ENCODE results near the gene BGN. TPM values are rescaled to one million over a fixed set of nuclear protein-coding genes. Genes with fewer than 3 reads are reported as not detected.

Gene BGN
- total RNA-seq, 1 experiment from 2014 or later, result 0.37 TPM

GRCh38 chrX:153501530-153501929, 6.8 kb downstream of the BGN start:
- ChIA-PET POLR2A (no interaction called here), CTCF (no interaction called here)
- no TSS peak for BruUV-seq (replicated peaks)

GRCh38 chrX:153502131-153502530, 7.4 kb downstream of the BGN start:
- H3K4me2 ChIP-seq (ENCODE audit: low read length), result no peak overlapping the region
- ChIA-PET POLR2A (no interaction called here), CTCF (no interaction called here), RAD21 (ENCODE audit: low non-redundant PET in 1 of 2, low total read pairs in 2 of 2, uncharacterized antibody in 2 of 2, unreplicated experiment in 2 of 2) (no interaction called here)
- no peak overlapping the region for H2AFZ ChIP-seq (ENCODE audit: low read depth, low read length, poor library complexity, severe bottlenecking)
- no peak for DNase-seq (ENCODE audit: low read depth, low spot score)
- no peaks in the 10 kb centered on the region for H3K79me2 ChIP-seq (ENCODE audit: insufficient read depth, low read length)
- H3K4me1 ChIP-seq (ENCODE audit: control insufficient read depth in 1 of 2, insufficient read depth in 2 of 2, low read length in 2 of 2), result no peaks in the 10 kb centered on the region
- H3K9me2 ChIP-seq (ENCODE audit: insufficient read depth), result no peaks in the 10 kb centered on the region
- H3K27ac ChIP-seq (ENCODE audit: low read depth, low read length), result no peak overlapping the region
- no peaks in the 10 kb centered on the region for H3K27me3 ChIP-seq (ENCODE audit: insufficient read depth, low read length)
- BruUV-seq (replicated peaks), result no TSS peak
- no peak overlapping the region for H3K9ac ChIP-seq (ENCODE audit: low read length)
- H3K36me3 ChIP-seq (ENCODE audit: control insufficient read depth in 1 of 2, insufficient read depth in 2 of 2, low read length in 2 of 2), result no peaks in the 10 kb centered on the region
- no peak overlapping the region for H3K4me3 ChIP-seq (replicated peaks in 1 of 2; ENCODE audit: low read depth in 1 of 2, low read length in 2 of 2)
- intact Hi-C loops (cut with micrococcal nuclease), result loop anchor here (10.0 kb wide), 1 partner anchor 467 kb away; no protein-coding TSS in a partner anchor
- H3K9me3 ChIP-seq (ENCODE audit: control insufficient read depth in 1 of 2, insufficient read depth in 1 of 2, low read depth in 1 of 2, low read length in 2 of 2), result no peaks in the 10 kb centered on the region
- H4K20me1 ChIP-seq (ENCODE audit: insufficient read depth), result no peaks in the 10 kb centered on the region
- ATAC-seq, result no peak
- no peak for TF ChIP-seq MAX (IDR thresholded peaks at IDR 0.05)
- no peak for TF ChIP-seq REST (IDR thresholded peaks at IDR 0.05; ENCODE audit: low read depth)

More at GRCh38 chrX:153501530-153501929, 6.8 kb downstream of the BGN start:
- intact Hi-C loops (cut with micrococcal nuclease), result loop anchor here (10.0 kb wide), 1 partner anchor 467 kb away; no protein-coding TSS in a partner anchor
- H3K27me3 ChIP-seq (ENCODE audit: insufficient read depth, low read length), result no peaks in the 10 kb centered on the region
- H3K9ac ChIP-seq (ENCODE audit: low read length), result no peak overlapping the region
- H3K27ac ChIP-seq (ENCODE audit: low read depth, low read length), result no peak overlapping the region
- H2AFZ ChIP-seq (ENCODE audit: low read depth, low read length, poor library complexity, severe bottlenecking), result no peak overlapping the region
- H3K36me3 ChIP-seq (ENCODE audit: control insufficient read depth in 1 of 2, insufficient read depth in 2 of 2, low read length in 2 of 2), result no peaks in the 10 kb centered on the region
- no peak overlapping the region for H3K4me2 ChIP-seq (ENCODE audit: low read length)
- RAD21 ChIA-PET (ENCODE audit: low non-redundant PET in 1 of 2, low total read pairs in 2 of 2, uncharacterized antibody in 2 of 2, unreplicated experiment in 2 of 2), result no interaction called here
- H3K9me2 ChIP-seq (ENCODE audit: insufficient read depth), result no peaks in the 10 kb centered on the region
- ATAC-seq (no peak), DNase-seq (ENCODE audit: low read depth, low spot score) (no peak)
- H3K4me1 ChIP-seq (ENCODE audit: control insufficient read depth in 1 of 2, insufficient read depth in 2 of 2, low read length in 2 of 2), result no peaks in the 10 kb centered on the region
- no peaks in the 10 kb centered on the region for H3K9me3 ChIP-seq (ENCODE audit: control insufficient read depth in 1 of 2, insufficient read depth in 1 of 2, low read depth in 1 of 2, low read length in 2 of 2)
- H3K79me2 ChIP-seq (ENCODE audit: insufficient read depth, low read length), result no peaks in the 10 kb centered on the region
- H4K20me1 ChIP-seq (ENCODE audit: insufficient read depth), result no peaks in the 10 kb centered on the region
- TF ChIP-seq CBX3 (IDR thresholded peaks at IDR 0.05; ENCODE audit: low read depth) (no peak), SP1 (IDR thresholded peaks at IDR 0.05; ENCODE audit: low read depth) (no peak), JUND (IDR thresholded peaks at IDR 0.05) (no peak), SIN3A (IDR thresholded peaks at IDR 0.05; ENCODE audit: low read depth) (no peak), RAD21 (IDR thresholded peaks at IDR 0.05; ENCODE audit: low read depth) (no peak), ZFX (IDR thresholded peaks at IDR 0.05) (no peak), MAX (IDR thresholded peaks at IDR 0.05) (no peak), POLR2AphosphoS5 (IDR thresholded peaks at IDR 0.05; ENCODE audit: low read depth, low read length) (no peak), EGR1 (IDR thresholded peaks at IDR 0.05; ENCODE audit: low read depth) (no peak)
- H3K4me3 ChIP-seq (replicated peaks in 1 of 2; ENCODE audit: low read depth in 1 of 2, low read length in 2 of 2), result no peak overlapping the region

Data from HCT116 (cell line).